Measurements from ENCODE around the gene RMC1.
"Not testable (repeated sequence)": the region's sequence is repeated elsewhere in the genome, so short reads cannot be mapped to it uniquely, and the experiment has no call there.

RMC1 gene

GRCh38 chr18:23532848-23533247, 29.5 kb downstream of the RMC1 start:
- DNase-seq (ENCODE audit: low read depth), result no peak

DNA sequence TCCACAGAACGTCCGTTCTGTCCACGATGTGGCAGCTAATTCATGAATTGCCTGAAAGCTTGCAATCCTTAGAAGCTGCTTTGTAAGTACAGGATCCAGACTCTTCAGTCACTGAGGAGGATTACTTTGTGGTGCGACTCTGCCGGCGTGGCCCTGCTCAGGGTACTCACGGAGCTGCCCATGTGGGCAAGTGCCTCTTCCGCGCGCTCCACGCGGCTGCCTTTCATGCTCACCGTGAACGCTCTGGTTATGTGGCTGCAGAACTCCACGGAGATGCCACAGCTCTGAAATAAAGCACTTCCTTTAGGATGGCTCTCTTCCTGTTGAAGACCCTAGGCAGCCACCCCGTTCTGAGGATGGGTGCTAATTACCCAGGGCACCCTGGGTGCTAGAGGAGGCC, 31.0 kb downstream of the RMC1 start:
- no peak for DNase-seq (ENCODE audit: low read depth)

DNA sequence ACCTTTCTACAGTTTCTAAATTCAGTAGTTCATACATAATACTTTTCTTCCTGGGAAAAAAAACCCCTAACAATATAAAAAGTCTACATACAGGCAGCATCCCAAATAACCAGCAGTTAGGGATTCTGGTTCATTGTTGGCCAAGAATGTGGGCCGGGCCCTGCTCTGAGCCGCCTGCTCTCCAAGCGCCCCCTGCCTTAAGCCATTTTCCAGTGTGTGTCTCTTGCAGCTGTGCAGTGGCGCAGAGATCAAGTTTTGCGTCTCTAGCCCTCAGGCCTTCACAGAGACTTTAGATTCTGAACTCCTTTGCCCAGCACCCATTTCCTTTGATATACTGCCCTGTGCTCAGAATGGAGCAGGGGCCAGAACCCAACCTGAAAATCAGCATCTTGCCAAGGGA, 32.9 kb downstream of the RMC1 start:
- no peak for DNase-seq (ENCODE audit: low read depth)

DNA sequence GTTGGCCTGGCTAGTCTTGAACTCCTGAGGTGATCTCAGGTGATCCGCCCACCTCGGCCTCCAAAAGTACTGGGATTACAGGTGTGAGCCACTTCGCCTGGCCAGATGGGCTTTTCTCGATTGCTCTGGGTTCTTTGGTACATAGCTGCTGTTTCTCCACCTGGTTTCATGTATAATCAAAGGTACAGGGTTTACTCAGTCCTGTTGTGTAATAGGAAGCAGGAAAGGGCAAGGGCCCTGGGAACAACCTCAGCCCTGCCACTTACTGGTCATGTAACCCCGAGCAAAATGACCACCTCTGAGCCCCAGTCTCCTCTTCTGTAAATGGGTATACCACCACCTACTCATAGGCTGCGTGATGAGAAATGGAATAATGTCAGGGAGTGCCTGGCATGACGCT, 34.0 kb downstream of the RMC1 start:
- no peak for DNase-seq (ENCODE audit: low read depth)

DNA sequence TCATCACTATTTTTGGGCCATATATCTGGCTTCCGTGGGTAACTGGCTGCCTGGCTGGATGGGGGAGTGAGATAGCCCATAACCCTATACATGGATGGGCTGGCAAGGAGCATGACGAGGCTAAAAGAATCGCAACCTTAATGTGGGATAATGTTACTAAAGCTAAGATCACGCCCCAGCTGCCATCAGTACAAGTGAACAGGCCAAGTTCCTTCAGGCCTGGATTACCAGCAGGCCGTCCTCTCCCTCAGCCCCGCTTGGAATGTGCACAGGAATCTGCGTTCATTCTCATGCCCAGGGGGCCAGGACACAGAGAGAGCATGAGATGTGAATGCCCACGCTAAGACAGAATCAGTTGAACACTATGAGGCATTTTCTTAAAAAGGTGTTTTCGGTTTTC, 34.7 kb downstream of the RMC1 start:
- no peak for DNase-seq (ENCODE audit: low read depth)

DNA sequence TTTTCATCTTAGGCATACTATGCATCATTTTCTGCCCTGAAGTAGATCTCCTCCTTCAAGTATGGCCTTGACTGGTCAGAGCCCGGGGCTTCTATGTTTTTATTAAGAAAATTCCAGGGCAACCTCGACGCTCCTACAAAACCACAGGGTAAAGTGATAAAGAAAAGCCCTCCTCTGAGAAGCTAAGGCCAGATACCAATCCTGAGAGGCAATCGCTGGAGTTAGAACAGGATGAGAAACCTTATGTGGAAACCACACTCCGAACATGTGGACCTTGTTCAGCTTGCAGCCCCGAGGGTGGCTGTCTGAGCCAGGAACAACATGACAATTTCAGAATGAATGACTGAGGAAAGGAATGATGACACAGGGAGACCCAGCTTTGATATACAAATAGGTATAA, 35.6 kb downstream of the RMC1 start:
- no peak for DNase-seq (ENCODE audit: low read depth)

GRCh38 chr18:23539296-23539695, 36.0 kb downstream of the RMC1 start:
- DNase-seq (ENCODE audit: low read depth), result no peak

DNA sequence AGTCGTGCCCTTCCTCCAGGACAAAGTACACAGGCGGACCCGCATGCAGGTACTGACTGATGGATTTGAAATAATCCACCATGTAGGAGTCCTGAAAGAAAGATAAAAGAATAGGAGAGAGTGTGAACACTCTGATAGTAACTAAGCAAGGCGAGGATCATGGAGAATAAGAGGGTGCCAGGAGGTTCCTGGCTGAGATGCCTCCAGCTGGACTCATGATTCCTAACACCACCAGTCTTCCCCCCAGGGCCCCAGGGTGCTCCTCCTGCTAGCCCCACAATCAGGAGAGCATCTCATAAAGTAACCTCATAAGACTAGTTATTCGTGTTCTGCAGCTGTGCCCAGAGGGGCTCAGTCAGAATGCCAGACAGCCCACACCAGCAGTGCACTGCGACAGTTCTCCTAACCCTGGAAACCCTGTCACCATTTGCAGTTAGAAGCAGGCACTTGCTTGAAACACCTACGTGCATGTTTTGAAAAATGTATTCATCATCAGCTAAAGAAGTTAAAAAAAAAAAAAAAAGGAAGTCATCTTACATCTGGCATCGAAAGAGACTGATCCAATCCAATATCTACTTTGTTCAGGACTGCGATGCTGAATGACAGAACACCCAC, 36.7 kb downstream of the RMC1 start:
- no peak for DNase-seq (ENCODE audit: low read depth)

GRCh38 chr18:23540867-23541266, 37.6 kb downstream of the RMC1 start:
- no peak for DNase-seq (ENCODE audit: low read depth)

DNA sequence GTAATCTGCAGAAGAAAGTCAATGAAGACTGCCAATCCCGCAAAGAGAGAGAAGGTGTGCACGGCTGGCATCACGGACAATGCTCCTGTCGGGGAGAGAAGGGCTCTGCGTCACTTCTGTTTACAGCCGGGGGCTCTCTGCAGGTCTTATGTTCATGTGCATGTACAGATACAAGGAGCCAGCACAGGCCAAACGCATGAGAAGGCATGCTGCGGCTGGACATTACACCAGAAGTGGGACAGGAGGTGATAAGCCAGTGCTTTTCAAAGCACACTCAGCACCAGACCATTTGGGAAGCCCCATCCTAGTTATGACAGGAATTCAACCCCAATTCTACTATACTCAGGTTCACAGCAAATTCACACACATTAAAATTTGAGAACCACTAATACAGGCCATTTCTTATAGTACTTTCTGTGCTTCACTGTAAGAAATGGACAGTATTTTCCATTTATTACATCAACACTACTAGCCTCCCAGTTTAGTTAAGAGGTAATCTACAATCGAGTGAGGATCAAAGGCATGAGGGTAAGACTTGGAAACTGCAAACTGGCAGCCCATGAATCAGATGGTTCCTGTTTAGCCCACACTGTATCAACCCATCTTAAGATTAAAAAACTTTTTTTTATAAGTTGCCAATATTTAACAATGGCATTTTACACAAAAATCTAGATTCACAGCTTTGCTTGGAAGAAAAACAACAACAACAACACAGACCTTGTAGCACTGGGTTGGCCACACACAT, 38.2 kb downstream of the RMC1 start:
- DNase-seq (ENCODE audit: low read depth), result no peak

- DNase-seq (ENCODE audit: low read depth), result no peak
These were observed 39.1 kb downstream of the RMC1 start for GRCh38 chr18:23542461-23542860.

DNA sequence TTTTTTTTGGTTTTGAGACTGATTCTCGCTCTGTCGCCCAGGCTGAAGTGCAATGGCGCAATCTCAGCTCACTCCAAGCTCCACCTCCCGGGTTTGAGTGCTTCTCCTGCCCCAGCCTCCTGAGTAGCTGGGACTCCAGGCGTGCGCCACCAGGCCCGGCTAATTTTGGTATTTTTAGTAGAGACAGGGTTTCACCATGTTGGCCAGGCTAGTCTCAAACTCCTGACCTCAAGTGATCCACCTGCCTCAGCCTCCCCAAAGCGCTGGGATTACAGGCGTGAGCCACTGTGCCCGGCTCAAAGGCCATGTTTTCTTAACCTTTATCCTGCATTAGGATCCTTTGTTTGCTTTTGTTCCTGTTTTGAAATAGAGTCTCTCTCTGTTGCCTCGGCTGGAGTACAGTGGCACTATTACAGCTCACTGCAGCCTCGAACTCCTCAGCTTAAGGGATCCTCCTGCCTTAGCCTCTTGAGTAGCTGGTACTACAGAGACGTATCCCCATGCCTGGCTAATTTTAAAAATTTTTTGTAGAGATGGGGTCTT, 42.0 kb downstream of the RMC1 start:
- DNase-seq (ENCODE audit: low read depth), result no peak

GRCh38 chr18:23547306-23547705, 44.0 kb downstream of the RMC1 start:
- no peak for DNase-seq (ENCODE audit: low read depth)

- no peak for DNase-seq (ENCODE audit: low read depth)
These were observed 44.5 kb downstream of the RMC1 start for GRCh38 chr18:23547846-23548245.

DNA sequence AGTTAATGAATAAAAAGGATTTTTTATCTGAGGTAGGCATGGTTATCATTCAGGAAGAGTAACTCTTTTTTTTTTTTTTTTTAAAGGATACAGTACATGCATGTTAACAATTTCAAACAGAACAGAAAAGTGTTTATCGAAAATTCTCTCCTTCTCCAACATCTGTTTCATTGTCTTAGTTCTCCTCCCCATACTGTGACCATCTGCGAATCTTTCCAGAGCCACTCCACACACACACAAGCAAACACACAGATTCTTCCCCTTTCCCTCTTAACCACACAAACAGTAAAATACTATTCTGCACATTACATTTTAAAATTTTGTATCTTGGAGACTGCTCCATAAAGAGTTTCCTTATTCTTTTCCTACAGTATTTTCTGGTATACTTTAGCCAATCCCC, 45.0 kb downstream of the RMC1 start:
- no peak for DNase-seq (ENCODE audit: low read depth)

DNA sequence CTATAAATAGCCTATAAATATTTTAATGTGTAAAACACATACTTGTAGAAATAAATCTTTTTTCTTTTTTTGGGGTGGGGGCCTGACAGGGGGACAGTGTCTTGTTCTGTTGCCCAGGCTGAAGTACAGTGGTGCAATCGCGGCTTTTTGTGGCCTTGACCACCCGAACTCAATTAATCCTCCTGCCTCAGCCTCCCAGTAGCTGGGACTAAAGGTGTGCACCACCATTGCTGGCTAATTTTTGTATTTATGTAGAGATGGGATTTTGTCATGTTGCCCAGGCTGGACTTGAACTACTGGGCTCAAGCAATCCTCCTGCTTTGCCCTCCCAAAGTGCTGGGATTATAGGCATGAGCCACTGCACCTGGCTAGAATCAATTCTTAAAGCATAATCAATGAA, 45.4 kb downstream of the RMC1 start:
- no peak for DNase-seq (ENCODE audit: low read depth)

DNA sequence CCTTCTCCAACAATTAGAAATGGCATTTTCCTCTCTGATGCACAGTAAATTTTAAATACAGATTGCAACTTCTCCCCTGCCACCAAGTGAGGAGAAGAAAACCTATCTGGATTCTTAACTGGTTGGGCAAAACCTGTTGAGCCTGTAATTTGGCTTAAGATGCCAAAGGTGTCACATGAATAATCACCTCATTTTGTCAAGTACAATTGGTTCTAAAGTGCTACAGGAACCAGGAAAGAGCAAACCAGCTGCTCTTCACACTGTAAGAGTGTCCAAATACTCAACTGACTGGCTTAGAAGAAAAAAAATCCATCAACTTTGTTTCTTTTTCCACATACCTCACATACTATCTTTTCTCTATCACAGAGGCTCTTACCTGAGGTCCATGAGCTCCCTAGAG, 47.6 kb downstream of the RMC1 start:
- no peak for DNase-seq (ENCODE audit: low read depth)

DNA sequence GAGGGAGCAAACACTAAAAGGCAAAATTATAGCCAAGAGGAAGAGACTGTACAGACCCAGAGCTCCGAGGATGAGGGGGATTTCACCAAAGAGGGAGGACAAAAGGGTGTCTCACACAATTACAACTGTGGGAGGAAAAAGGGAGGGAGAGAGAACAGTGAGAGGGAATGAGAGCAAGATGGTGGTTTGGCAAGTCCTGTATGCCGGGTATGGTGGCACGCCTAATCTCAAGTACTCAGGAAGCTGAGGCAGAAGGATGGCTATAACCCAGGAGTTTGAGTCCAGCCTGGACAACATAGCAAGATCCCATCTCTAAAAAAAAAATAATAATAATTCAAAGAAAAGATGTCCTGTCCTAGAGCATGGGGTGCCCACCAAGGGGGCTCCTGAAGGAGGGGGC, 48.7 kb downstream of the RMC1 start:
- DNase-seq (ENCODE audit: low read depth), result no peak

DNA sequence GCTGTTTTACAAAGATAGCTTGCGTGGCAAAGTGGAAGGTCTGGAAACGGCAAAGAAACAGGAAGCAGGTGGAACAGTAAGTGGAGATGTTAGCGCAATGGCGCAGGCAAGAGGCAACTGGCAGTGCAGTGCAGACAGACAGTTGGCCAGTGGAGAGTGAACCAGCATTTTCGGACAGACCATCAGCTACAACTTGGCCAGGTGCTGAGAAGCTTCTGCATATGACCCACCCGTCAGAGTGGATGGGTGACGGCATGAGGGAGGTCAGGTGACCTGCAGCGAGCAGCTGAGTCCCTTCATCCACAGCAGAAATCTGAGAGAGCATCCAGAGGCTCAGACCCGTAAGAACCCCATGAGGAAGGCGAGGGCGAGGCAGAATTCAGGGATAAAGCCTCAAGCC, 49.2 kb downstream of the RMC1 start:
- no peak for DNase-seq (ENCODE audit: low read depth)

DNA sequence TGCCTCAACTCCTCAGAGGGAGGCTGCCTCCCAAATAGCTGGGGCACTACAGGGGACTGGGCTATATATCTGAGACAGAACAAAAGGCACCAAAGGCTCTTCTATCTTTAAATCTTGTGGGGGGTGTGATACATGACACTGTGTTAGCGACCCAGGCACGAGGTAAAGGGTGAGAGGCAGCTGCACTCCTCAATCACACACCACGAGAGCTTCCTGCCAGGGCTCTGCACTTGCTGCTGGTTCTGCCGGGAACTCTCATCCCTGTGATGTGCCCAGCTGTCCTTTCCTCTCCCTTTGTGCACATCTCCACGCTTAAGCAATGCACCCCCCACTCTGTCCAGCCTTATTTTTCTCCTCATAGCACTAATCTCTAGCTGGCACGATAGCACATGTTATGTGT, 50.6 kb downstream of the RMC1 start:
- no peak for DNase-seq (ENCODE audit: low read depth)

DNA sequence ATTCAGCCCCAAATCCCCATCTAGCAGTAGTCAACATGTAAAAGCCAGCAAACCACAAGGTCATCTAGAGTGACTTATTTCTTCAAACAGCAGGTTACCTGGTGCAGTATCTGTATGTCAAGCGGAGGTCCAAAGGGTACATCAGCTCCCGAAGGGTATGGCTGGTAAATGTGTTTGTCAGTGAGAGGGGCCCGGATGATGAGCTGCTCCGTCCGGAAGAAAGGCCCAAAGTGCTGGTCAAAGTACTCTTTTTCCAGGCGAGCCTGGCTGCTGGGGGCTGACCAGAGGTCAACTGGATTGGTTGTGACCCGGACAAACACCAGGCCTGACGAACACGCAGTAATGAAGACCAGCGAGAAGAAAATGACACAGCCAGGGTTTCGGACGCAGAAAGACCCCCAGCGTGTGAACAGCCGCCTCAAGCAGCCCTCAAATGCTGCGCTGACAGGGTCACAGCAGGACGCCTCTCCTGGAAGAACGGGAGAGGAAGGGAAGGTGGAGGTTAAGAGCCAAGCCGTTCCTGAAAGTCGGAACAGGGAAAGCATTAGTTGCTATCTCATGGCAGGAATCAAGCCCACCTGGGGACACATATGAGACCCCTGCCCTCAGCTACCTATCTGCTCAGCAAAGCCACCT, 53.0 kb downstream of the RMC1 start:
- DNase-seq (ENCODE audit: low read depth), result no peak

GRCh38 chr18:23557511-23557910, 54.2 kb downstream of the RMC1 start:
- not testable (repeated sequence) for DNase-seq (ENCODE audit: low read depth)

DNA sequence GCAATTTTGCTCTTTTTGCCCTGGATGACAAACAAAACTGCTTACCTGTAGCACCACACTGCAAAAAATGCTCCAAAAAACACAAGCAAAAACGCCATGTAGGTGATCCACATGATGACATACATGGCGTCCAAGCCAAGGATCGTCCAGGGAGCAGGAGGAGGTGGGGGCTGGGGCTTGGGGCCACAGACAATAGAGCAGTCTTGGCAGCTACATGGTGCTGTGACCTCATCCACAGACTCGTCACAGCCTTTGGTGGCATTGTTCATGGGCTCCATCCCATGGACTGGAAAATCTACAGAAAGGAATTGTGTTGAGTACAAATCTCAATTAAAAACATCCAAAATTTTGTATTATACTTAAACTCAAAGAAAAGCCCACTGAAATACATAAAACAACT, 56.9 kb downstream of the RMC1 start:
- no peak for DNase-seq (ENCODE audit: low read depth)

Data from stimulated activated CD8-positive, alpha-beta memory T cell treated with anti-CD3 and anti-CD28 coated beads, Interleukin-15, amount 100 ng/mL, for 24 hours (primary cell).